HUES6 (cell line): ENCODE results near the gene TMC5.

ENCODE experiments used
- H3K27ac ChIP-seq: 2 replicates; pipeline ENCODE4 v1.7.0; 2013; ENCODE audit warnings: low read depth, mild to moderate bottlenecking, low read length, inconsistent platforms
- H3K27me3 ChIP-seq: 2 replicates; pipeline ENCODE4 v1.6.1; 2013; ENCODE audit warnings: low read length; ENCODE audit not compliant: control insufficient read depth, insufficient read depth
- H3K36me3 ChIP-seq: 2 replicates; pipeline ENCODE4 v1.6.1; 2013; ENCODE audit warnings: low read length; ENCODE audit not compliant: control insufficient read depth, insufficient read depth
- H3K4me1 ChIP-seq: 2 replicates; pipeline ENCODE4 v1.6.1; 2013; ENCODE audit warnings: low read length; ENCODE audit not compliant: control insufficient read depth, insufficient read depth
- H3K4me3 ChIP-seq: 2 replicates; pipeline ENCODE4 v1.5.1; 2013; ENCODE audit warnings: low read depth, low read length
- H3K9ac ChIP-seq: one replicate; pipeline ENCODE4 v1.6.1; 2013; ENCODE audit warnings: mild to moderate bottlenecking, low read length
- H3K9me3 ChIP-seq: 2 replicates; pipeline ENCODE4 v1.6.1; 2013; ENCODE audit warnings: low read depth, low read length; ENCODE audit not compliant: control insufficient read depth, insufficient read depth

Gene TMC5

DNA sequence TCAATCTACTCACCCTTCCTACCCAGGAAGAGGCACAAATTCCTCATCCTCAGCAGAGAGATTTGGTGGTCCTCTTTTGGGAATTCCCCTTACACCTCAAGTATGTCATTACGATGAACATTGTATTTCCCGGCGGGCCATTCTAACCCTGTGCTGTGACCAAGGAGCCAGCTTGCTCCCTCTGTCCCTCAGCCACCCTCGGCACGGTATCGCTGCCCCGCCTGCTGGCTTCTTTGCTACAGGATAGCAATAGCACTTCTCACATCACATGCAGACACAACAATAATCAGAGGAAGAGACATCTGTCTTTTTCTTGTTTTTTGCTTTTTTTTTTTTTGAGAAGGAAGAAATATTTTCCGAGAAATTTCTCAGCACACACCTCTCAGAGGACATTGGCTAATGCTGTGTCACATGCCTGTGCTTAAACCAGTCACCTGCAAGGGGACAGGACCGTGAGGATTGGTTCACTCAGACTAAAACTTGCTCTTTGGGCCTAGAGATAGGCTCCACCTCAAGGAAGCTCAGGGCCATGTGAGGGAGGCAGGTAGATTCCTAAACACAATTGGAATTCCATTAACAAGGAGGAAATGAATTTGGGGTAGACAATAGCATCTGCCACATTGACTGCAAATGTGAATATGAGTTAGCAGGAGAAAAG, 41.2 kb downstream of the TMC5 start:
- Histone ChIP-seq H3K9ac (no peak overlapping the region), H3K36me3 (no peaks in the 10 kb centered on the region), H3K4me3 (no peak overlapping the region), H3K27ac (no peak overlapping the region), H3K27me3 (no peaks in the 10 kb centered on the region), H3K4me1 (no peaks in the 10 kb centered on the region), H3K9me3 (no peaks in the 10 kb centered on the region)

DNA sequence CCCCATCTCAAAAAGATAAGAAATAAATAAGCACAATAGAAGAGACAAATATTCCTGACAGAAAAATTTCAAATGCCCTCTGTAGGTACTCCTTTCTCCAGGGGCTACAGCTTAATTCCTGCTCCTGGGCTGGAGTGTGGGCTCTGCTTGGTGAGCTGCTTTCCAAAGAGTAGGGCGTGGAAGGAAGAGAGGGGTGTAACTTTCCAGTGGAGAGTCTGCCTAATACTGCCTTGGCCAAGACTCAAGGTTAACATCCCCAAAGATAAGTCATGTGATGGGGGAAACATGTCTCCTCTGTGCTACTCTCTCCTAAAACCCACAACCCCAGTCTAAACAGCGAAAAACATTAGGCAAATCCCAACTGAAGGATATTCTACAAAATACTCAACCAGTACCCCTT, 42.7 kb downstream of the TMC5 start:
- H3K27me3 ChIP-seq, result no peaks in the 10 kb centered on the region
- H3K27ac ChIP-seq, result no peak overlapping the region
- no peaks in the 10 kb centered on the region for H3K36me3 ChIP-seq
- no peaks in the 10 kb centered on the region for H3K4me1 ChIP-seq
- H3K9ac ChIP-seq, result no peak overlapping the region
- no peak overlapping the region for H3K4me3 ChIP-seq
- no peaks in the 10 kb centered on the region for H3K9me3 ChIP-seq

DNA sequence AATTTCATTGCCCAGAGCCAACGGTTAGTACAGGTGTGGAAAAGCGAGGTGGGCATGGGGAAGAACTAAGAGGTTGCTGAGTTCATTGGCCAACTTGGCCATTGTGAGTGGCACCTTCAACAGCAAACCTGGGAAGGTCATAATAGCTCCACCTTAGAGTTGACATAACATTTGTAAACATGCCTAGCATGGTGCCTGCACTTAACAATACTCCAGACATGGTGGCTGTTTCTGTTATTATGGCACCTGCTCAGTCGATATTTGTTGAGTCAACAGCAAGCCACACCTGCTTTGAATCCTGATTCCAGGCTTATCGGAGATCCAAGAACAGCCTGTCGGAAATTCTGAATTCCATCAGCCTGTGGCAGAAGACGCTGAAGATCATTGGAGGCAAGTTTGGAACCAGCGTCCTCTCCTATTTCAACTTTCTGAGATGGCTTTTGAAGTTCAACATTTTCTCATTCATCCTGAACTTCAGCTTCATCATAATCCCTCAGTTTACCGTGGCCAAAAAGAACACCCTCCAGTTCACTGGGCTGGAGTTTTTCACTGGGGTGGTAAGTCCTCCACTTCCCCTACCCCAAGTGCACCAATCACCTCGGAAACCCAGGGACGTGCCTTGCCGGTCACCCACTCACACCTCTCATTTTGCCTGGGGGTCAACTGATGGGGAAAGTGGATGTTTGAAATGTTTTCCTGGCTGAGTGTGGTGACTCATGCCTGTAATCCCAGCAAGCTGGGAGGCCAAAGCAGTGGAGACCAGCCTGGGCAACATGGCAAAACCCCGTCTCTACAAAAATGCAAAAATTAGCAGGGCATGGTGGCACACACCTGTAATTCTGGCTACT, 46.0 kb downstream of the TMC5 start:
- Histone ChIP-seq H3K4me1 (no peaks in the 10 kb centered on the region), H3K36me3 (no peaks in the 10 kb centered on the region), H3K9ac (no peak overlapping the region), H3K9me3 (peaks cover 7% of the 10 kb centered on the region; the same call in 1 of the 2 replicates), H3K27me3 (no peaks in the 10 kb centered on the region), H3K27ac (no peak overlapping the region), H3K4me3 (no peak overlapping the region)

DNA sequence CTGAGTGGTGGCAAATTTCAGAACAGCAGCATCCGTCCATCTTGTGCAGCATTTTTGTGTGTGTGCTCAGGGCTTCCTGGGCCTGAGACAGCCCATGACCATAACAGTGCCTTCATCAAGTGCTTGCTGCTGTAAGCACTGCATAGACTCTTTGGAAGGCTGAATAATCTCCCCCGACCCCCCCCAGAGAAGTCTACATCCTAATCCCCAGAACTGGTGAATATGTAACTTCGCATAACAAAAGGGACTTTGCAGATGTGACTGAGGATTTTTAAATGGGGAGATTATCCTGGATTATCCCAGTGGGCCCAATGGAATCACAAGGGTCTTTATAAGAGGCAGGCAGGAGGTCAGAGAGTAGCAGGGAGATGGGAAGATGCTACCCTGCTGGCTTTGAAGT, 50.6 kb downstream of the TMC5 start:
- no peak overlapping the region for H3K9ac ChIP-seq
- H3K36me3 ChIP-seq, result no peaks in the 10 kb centered on the region
- H3K27me3 ChIP-seq, result no peaks in the 10 kb centered on the region
- no peaks in the 10 kb centered on the region for H3K4me1 ChIP-seq
- no peak overlapping the region for H3K27ac ChIP-seq
- H3K9me3 ChIP-seq, result peaks cover 10% of the 10 kb centered on the region; the same call in 1 of the 2 replicates
- no peak overlapping the region for H3K4me3 ChIP-seq

DNA sequence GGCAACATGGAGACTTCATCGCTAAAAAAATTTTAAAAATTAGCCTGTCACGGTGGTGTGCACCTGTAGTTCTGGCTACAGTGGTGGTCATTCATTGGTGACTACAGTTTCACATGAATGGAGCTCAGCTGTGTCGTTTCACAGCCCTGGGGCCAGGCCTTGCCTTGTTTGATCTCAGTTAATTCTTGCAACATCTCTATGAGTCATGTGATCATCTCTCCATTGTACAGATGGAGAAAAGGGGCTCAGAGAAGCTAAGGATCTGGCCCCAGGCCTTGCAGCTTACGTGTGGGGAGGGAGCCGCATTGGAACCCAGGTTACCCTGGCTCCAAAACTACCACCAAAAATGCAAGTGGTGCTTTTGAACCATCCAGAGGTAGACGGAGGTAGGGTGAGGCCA, 54.8 kb downstream of the TMC5 start:
- Histone ChIP-seq H3K4me3 (no peak overlapping the region), H3K27me3 (no peaks in the 10 kb centered on the region), H3K27ac (no peak overlapping the region), H3K9me3 (peaks cover 10% of the 10 kb centered on the region; the same call in 1 of the 2 replicates), H3K36me3 (no peaks in the 10 kb centered on the region), H3K4me1 (no peaks in the 10 kb centered on the region; the same call in 1 of the 2 replicates), H3K9ac (no peak overlapping the region)

DNA sequence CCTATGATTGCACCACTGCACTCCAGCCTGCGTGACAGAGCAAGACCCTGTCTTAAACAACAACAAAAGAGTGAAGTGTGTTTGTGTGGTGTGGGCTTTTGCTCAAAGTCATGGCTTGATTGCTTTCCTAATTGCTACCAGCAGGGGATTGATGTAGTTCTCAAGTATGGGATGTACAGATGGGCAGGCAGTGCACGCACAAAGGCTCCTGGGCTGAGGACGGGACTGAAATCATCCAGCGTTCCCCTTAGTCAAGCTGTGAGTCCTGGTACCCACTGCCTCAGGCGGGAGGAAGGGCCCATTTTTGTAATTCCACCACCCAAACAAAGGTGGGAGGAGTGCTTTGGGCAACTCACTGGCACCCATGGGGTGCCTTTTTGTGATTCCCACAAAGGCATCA, 56.9 kb downstream of the TMC5 start:
- Histone ChIP-seq H3K9ac (no peak overlapping the region), H3K9me3 (no peaks in the 10 kb centered on the region), H3K36me3 (no peaks in the 10 kb centered on the region), H3K4me1 (peaks cover 5% of the 10 kb centered on the region; the same call in 1 of the 2 replicates), H3K27ac (no peak overlapping the region), H3K4me3 (no peak overlapping the region), H3K27me3 (no peaks in the 10 kb centered on the region)

DNA sequence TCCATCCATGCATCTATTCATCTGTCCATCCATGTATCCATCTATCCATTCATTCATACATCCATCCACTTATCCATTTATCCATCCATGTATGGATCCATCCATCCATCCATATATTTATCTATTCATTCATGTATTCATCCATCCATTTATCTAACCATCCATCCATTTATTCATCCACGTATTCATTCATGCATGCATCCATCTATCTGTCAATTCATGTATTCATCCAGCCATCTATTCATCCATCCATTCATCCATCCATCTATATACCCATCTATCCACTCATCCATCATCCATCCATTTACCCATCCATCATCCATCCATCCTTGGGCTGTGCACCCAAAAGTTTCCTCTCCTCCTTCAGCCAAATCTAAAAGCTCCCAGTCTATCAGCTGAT, 60.8 kb downstream of the TMC5 start:
- no peaks in the 10 kb centered on the region for H3K36me3 ChIP-seq
- H3K27me3 ChIP-seq, result no peaks in the 10 kb centered on the region
- no peaks in the 10 kb centered on the region for H3K9me3 ChIP-seq
- peaks cover 5% of the 10 kb centered on the region; the same call in 1 of the 2 replicates for H3K4me1 ChIP-seq
- H3K27ac ChIP-seq, result no peak overlapping the region
- H3K4me3 ChIP-seq, result no peak overlapping the region
- H3K9ac ChIP-seq, result no peak overlapping the region

DNA sequence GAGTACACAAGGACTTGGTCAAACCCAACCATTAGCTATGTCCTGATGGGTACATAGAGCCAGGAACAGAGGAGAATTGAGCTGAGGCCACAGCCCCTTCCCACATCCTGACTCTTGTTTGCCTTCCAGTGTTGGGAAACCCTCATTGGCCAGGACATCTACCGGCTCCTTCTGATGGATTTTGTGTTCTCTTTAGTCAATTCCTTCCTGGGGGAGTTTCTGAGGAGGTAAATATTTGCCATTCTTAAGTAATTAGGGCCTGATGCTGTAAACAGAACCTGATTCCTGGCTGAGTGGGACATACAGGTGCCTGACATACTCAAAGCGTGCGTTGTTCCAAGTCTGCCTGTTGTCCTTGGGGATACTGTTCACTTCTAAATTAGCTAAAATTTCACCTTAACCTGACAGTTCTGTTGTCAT, 61.6 kb downstream of the TMC5 start:
- H3K4me3 ChIP-seq, result no peak overlapping the region
- H3K27me3 ChIP-seq, result no peaks in the 10 kb centered on the region
- H3K27ac ChIP-seq, result no peak overlapping the region
- no peaks in the 10 kb centered on the region for H3K36me3 ChIP-seq
- H3K4me1 ChIP-seq, result peaks cover 5% of the 10 kb centered on the region; the same call in 1 of the 2 replicates
- no peaks in the 10 kb centered on the region for H3K9me3 ChIP-seq
- no peak overlapping the region for H3K9ac ChIP-seq

DNA sequence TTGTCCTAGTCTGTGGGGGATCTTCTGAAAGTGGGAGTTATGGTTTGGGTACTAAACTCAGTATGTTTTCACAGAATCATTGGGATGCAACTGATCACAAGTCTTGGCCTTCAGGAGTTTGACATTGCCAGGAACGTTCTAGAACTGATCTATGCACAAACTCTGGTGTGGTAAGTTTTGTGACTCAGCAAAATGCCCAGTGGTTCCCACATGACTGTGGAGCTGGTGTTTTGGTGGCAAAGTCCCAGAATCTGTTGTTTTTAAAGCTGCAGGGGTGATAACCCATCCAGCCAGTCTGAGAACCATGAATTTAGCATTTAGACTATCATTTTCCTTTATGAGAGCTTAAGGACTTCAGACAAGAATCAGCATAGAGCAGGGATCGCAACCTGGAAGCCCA, 63.6 kb downstream of the TMC5 start:
- no peak overlapping the region for H3K4me3 ChIP-seq
- H3K36me3 ChIP-seq, result no peaks in the 10 kb centered on the region
- H3K27me3 ChIP-seq, result no peaks in the 10 kb centered on the region
- H3K9ac ChIP-seq, result no peak overlapping the region
- no peak overlapping the region for H3K27ac ChIP-seq
- peaks cover 5% of the 10 kb centered on the region; the same call in 1 of the 2 replicates for H3K4me1 ChIP-seq
- peaks cover 6% of the 10 kb centered on the region; the same call in 1 of the 2 replicates for H3K9me3 ChIP-seq

DNA sequence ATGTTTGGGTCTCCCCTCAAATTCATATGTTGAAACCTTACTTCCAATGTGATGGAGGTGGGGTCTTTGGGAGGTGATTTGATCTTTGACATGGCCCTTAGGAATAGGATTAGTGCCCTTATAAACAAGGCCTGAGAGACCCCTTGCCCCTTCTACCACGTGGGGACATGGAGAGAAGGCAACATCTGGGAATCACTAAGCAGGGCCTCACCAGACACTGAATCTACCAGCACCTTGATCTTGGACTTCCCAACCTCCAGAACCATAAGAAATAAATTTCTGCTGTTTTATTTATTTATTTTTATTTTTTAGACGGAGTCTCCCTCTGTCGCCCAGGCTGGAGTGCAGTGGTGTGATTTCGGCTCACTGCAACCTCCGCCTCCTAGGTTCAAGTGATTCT, 64.1 kb downstream of the TMC5 start:
- H3K27me3 ChIP-seq, result no peaks in the 10 kb centered on the region
- H3K4me1 ChIP-seq, result peaks cover 5% of the 10 kb centered on the region; the same call in 1 of the 2 replicates
- no peaks in the 10 kb centered on the region for H3K36me3 ChIP-seq
- peaks cover 6% of the 10 kb centered on the region; the same call in 1 of the 2 replicates for H3K9me3 ChIP-seq
- H3K4me3 ChIP-seq, result no peak overlapping the region
- H3K27ac ChIP-seq, result no peak overlapping the region
- H3K9ac ChIP-seq, result no peak overlapping the region

DNA sequence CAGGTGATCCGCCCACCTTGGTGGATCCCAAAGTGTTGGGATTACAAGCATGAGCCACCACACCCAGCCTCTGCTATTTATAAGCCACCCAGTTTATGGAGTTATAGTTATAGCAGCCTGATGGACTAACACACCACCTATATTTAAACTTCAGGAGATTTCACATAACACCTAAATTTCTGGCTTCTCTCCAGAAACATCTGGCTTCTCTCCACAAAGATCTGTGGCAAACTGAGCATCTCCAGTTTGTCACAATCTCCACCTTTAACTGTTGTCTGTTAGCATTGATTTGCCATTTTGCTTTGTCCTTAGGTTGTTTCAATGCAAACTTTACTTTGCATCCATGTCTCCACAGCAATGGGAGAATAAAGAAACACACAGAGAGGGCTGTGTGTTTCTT, 64.6 kb downstream of the TMC5 start:
- H3K36me3 ChIP-seq, result no peaks in the 10 kb centered on the region
- H3K9ac ChIP-seq, result no peak overlapping the region
- peaks cover 5% of the 10 kb centered on the region; the same call in 1 of the 2 replicates for H3K4me1 ChIP-seq
- no peaks in the 10 kb centered on the region for H3K27me3 ChIP-seq
- H3K4me3 ChIP-seq, result no peak overlapping the region
- H3K9me3 ChIP-seq, result peaks cover 6% of the 10 kb centered on the region; the same call in 1 of the 2 replicates
- H3K27ac ChIP-seq, result no peak overlapping the region
